HG03103 (cell line): ENCODE data around the gene CPNE5.

Experiments used
- ATAC-seq: cut with Tn5 transposase; IDR thresholded peaks from one replicate; pipeline ENCODE4 v1.9.1; 2021; ENCODE audit warnings: low read depth; ENCODE audit not compliant: unreplicated experiment

CPNE5 gene

DNA sequence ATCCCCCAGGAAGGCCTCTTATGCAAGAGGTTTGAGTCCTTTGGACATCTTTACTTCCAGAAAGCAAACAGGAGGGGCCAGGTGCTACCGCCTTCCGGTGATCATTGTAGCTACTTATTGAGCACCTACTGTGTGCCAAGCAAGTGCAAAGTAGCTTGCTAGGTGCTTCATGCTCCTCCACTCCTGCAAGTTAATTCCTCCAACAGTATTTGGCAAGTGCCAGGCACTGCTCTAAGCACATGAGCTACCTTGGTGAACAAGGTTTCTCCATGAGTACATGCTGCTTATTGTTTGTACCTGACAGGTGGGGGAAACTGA lies 2.3 kb downstream of the CPNE5 start:
- no peak for ATAC-seq

DNA sequence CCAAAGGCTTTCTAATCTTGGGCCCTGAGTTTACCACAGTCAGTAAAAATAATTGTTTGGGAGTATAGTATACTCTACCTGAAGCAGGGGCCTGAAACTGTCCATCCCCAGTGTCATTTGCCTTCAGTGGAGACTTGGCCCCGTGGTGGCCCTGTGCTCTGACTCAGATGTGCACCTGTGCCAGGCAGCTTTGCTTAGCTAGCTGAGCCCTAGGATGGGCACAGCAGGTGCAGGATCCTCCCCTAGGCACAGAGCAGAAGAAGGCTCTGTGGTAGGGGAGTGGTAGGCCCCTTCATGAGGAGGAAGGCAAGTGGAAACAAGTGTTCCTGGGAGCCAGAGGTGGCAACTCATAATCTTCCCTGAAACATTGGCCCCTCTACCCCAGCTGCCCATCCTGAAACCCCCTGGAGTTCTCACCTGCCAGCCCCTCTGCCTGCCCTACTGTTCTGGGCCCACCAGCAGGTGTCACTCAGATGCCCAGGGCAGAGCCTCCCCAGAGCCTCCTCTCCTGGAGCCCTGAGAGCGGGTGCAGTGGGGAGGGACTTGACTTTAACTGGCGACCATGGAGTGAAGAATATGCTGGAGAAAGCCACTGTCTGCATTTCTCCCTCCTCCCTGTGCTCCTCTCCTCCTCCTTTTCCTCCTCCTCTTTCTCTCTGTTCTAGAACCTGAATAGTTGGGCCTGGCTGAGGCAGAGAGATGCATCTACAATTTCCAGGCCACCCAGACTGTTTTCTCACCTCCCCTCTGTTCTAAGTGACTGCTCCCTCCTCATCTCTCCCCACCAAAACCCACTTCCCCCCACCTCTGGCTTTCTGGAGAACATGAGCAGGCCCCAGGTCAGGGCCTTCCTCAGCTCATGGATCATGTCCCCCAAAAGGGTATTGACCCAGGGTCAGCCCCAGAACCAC lies 2.9 kb downstream of the CPNE5 start:
- no peak for ATAC-seq

DNA sequence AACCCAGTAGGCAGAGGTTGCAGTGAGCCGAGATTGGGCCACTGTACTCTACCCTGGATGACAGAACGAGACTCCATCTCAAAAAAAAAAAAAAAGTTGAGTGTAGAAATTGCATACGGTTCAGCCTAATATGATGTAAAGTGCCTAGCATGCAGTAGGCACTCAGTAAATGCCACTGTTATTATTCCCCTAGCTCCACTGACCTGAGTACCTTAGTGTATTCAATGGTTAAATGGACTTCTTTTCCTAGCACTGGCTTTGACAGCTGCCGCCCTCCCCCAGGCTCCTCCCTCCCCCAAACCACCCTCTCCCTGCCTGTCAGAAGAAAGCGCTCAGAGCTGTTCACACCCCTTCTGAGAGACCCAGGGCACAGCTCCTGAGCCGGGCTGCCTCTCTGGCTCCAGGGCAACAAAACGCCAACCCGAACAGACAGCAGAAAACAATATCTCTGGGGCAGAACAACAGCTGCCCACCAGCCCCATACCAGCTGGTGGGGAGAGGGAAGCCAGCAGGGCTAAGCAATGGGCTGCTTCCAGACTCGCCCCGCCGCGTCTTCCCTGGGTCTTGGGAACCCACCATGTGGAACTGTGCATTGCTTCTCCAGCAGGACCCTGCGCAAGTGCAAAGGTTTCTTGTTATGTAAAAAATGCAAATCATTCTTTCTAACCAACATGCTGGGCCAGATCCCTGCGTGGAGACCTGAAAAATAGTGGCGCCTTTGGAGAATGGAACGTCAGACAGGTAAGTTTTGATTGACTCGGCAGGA lies 4.5 kb downstream of the CPNE5 start:
- no peak for ATAC-seq

DNA sequence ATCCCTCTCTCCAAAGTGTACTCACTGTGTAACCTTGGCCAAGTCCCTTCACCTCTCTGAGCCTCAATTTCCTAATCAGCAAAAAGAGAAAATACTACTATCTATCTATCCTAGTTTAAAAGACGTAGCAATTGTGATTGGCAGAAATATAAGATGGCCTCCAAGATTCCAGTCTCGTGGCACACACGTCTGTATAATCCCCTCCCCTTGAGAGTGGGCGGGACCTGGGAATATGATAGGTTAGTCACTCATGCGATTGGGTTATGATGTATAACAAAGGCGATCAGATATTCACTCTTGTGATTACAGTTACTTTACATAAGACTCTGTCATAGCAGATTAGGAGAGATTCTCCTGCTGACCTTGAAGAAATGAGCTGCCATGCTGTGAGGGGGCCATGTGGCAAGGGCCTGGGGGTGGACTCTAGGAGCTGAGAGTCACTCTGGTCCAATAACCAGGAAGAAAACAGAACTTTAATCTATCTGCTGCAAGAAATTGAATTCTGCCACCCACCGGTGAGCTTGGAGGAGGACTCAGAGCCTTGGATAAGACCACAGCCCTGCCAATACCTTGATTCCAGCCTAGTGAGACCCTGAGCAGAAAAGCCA lies 6.0 kb downstream of the CPNE5 start:
- no peak for ATAC-seq

DNA sequence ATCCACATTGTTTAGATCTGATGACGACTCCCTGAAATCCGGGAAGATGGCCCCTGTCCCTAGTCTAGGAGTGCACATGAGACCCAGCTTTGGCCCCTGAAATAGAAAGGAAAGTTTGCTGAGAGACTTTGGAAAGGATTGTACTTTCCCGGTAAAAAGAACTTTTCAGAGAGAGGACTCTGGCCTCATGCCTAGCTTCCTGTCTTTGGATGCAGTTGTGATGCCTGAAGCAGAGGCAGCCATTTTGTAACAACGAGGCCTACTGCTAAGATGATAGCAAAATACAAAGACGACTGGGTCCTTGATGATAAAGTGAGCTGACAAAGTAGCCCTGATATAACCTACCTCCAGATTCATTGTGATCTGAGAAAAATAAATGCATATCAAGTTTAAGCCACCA lies 6.9 kb downstream of the CPNE5 start:
- ATAC-seq, result no peak

DNA sequence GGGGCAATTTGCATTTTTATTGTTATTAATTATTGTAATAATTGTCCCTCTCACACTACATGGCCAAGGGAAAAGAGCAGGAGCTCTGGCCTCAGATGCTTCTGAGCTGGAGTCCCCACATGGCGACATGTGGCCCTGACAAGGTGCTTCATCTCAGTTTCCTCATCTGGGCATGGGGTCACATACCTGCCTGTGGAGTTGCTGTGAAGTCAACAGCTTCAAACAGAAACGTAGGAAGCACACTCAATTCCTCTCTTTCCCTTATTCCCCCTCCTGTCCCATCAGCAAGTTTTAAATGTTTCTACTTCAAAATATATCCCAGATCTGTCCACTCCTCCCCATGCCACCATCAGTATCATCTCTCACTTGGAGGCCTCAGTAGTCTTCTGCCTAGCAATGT lies 8.7 kb downstream of the CPNE5 start:
- no peak for ATAC-seq

DNA sequence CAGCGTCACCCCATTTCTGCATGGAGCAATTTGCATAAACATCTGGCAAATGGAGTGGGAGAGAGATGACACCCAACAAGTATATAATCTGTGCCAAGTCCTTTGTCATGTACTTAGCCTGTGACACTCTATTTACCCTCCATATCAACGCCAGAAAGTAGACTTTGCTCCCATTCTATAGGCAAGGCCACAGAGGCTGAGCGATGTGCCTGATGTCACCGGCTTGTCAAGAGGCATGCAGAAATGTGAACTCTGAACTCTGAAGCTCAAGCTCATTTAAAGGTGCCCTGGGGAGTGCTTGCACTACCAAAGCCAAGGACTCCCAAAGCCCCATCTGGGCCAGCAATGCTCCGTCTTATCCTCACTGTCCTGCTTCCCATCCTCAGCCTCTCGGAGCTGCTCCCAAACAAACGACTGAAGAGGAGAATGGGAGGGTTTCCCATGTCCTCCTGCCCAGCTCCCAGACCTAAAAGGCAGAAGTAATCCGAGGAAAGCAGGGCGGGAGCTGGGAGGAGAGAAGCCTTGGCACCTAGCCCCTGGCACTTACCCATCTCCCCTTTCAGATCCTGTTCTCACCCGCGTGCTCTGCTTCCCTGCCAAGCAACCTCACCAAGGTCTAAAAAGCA lies 9.2 kb downstream of the CPNE5 start:
- ATAC-seq, result no peak

DNA sequence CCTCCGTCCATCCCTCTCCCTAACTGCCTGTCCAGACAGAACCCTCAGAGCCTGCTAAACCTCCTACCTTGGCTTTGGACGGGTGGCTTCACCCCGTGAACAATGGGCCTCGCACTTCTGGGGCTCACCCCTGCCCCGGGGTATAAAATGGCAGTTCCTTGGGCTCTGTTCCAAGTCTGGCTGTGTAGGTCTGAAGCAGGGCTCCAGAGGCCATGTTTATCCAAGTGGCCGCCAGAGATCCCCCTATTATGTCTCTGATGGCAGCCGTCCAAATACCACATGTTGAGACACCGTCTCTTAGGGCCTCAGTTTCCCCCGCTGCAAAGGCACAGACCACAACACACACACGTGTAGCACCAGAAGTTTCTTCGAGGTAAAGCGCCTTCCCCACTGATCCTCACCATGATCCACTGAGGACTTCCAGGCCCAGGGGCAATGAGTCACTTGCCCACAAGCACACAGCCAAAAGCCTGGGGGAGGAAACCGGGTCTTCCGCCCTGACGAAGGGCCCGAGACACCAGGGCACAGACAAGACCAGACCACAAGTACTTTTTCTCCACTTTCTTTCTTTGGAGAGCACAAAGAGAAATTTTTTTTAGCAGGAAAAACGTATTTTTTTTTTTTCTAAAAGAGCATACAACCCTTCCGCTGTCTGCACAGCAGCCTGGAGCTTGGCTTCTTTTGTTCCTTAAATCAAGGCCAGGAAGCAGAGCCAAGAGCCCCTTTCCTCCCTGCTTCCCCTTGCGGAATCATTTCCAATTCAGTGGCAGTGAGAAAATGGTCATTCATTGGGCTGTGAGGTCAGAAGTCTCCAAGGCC lies 11.8 kb downstream of the CPNE5 start:
- no peak for ATAC-seq

DNA sequence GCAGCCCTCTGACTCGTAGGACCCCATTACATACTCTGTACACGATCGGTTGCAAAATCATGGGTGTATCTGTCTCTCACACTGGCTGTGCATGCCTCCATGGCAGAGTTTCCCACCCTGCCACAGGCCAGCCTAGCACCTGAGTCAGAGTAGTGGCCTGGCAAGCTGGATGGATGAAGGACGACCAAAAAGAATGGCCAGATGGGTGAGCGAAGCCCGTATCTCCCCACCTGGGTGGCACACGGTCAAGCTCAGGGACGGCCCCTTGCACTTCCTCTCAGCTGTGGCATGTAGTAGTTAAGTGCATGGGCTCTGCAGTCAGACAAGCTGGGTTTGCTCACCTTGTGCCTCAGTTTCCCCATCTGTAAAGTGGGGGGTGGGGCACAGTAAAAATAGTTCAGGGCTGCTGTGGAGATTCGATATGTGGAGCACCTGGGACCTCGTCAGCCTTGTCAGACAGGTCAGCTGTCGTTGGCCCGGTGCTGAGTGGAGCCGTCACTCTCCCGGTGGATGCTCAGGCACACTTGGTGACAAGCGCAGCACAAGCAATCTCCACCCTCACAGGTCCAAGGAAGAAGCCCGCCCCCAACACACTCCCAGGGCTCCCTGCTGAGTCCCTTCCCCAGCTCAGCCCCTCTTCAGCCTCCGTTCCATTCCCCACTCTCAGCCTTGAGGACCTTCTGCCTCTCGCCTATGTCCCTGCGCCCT lies 12.6 kb downstream of the CPNE5 start:
- no peak for ATAC-seq

DNA sequence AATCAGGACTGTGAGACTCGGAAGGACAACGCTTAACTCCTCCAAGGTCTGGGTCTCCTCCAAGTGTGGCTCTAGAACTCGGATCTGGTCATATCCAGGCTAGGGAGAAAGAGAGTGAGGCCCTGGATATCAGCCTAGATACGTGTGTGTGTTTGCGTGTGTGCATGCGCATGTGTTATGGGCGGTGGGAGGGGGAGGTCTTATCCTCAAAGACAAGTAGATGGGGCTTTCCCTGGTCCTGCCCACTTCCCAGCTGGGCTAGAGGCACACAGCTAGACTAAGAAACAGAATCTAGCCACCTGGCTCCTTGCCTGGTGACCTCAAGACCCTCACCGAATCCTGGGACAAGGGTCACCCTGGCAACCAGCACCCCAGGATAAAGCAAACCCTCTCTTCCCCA lies 13.2 kb downstream of the CPNE5 start:
- no peak for ATAC-seq

DNA sequence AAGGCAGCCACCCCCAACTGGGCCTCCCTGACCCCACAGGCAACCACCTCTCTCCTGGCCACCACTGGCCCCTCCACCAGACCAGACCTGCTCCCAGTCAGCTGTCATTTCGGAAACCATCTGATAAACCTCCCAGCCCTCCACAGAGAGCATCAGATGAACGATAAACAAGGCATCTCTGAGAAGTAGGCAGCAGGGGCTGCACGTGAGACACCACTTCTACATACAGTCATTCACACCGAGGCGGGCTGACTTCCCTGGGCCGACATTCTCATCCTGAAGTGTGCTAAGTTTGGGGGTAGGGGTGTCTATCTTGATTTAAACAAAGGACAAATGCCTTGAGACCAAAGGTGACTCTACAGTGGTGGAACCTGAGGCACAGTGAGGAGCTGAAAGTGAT lies 13.8 kb downstream of the CPNE5 start:
- ATAC-seq, result no peak

DNA sequence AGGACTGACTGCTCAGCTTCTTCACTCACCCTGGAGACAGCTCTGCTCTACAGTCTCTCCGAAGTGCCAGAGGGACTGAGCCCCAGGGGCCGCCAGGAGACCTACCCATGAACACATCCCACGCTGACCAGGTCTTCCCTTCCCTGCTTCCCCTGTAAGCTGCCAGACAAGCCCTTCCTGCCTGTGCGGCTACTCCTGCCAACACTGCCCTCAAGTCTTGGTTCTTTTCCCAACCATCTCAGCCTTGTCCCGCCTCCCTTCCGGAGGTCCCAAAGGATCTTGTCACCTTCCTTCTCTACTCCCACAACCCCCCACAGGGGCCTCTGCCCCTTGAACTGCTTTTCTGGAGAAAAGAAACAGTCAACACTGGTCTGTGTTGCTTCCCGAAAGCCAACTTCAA lies 15.0 kb downstream of the CPNE5 start:
- ATAC-seq, result no peak

DNA sequence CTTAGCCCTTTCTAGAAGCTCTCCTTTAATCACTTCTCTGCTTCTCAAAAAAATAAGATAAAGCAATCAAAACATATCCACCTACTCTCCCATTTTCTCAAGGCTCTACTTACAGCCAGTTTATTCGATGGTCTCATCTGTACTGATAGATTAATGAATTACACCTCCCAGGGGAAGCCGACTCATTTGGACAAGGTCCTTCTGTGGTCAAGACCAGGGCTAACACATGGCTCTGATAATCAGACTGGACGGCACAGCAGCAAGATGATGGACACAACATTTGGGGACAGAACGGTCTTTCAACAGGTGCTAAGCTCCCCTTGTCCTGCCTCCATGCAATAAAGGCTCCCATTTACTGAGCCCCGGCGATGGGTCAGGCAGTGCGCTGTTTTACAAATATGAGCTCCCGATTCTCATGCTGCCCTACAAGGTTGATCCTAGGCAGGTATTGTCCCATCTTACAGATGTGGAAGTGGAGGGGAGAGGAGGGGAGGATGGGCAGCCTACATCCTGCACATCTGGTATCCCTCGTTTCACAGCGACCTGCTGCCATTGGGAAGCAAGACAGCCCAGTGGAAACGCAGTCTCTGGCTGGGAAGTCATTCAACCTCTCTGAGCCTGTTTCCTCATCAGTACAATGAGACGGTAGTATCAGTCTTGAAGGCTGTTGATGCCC lies 15.7 kb downstream of the CPNE5 start:
- no peak for ATAC-seq

DNA sequence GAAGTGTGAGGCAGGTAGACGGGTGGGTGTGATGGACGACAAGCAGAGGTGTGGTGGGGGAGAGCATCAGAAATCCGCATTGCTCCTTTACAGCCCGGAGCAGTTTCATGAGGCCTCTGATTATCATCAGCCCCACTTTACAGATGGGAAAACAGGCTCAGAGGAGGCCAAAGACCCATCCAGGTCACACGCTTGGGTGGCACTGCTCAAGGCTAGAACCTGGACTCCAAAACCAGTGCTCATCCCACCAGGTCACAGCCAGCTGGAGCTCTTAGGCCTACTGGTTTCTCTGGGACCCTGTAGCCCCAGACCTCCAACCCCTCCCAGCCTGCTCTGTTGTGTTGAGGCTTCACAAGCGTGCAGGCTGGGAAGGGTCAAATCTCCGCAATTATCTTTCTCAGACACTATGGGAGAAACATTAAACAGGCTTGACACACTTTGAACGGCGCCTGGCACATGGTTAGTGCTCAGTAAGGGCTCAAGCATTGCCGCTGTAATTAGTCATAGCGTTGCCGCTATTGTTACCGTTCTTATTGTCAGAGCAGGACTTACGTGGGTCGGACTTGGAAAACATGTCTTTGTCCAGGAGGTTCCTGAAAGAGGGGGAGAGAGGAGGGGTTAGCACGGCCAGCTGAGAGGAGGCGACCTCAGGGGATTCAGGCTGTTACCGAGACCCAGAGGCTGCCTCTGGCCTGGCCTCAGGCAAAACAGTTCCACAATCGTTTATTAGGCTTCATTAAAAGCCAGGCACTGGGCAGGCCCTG lies 16.6 kb downstream of the CPNE5 start:
- no peak for ATAC-seq

DNA sequence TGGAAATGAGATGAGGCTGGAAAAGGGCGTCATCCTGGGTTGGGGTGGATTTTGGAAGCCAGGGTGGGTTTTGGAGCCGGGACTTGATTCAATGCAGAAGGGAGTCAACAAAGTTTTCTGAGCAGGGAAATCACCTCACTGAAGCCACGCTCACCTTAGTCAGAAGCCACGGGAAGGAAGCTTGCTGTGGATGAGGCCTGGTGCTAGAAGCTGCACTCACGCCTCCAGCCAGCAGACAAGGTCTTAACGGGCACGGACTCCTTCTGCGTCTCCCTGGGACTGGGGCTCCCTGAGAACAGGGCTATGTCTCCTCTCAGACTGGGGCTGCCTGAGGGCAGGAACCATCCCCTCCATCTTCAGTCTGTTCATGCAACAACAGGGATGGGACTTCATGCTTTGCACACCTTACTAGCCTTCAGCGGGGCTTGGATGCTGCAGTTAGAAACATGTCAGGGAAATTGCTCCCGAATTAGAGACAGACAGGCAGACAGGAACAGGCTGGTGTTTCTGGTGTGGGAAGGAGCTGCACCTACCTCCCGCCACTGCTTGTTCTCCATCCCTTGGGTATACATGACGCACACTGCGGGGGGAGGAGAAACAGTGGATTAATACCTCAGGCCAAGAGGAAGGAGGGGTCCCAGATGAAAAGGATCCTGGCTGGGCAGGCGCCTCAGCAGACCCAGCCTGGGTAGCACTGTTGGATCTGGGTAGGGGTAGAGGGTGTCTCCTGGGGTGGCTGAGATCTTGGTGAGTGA lies 17.5 kb downstream of the CPNE5 start:
- no peak for ATAC-seq

DNA sequence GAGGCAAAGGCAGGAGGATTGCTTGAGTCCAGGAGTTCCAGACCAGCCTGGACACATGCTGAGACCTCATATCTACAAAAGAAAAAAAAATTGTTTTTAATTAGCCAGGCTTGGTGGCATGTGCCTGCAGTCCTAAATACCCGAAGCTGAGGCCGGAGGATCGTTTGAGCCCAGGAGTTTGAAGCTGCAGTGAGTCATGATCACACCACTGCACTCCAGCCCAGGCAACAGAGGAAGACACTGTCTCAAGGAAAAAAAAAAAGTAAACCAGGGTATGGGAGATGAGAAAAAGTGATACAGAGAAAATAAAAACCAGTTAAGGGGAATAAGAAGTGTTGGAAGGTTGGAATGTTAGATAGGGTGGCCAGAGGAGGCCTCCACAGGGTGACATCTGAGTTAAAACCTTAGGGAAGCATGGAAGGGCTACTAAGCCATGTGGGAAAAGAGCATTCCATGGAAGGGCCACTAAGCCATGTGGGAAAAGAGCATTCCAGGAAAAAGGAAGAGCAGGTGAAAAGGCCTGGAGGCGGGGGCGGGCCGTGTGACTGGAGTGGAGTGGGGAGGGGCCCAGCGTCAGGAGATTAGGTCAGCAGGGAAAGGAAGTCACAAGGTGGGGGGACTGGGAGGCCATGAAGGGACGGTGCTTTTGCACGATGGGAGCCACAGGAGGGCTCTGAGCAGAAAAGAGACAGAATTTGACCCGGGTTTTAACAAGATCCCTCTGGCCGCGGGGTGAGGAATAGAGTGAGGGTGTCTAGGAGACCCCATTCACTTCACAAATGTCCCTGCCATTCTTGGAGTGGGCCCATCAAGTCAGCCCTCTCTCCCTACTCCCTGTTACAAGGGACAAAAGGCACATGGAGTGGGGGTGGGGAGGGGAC lies 18.3 kb downstream of the CPNE5 start:
- ATAC-seq, result no peak

DNA sequence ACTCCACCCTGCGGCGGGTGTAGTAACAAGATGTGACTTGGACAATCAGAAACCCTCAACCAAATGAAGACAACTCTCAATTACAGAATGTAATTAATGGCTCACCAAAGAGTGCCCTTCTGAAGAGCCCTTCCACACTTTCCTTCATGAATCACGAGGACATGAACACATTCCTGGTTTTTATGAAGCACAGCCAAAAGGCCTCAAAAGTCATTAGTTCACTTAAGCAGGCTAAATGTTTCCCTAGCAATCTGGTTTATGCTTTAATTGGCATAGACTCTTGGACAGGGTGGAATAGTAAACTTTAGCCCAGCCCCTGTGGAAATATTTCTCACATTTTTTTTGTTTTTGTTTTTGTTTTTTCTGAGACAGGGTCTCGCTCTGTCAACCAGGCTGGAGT lies 20.5 kb downstream of the CPNE5 start:
- ATAC-seq, result no peak
